Effector memory CD8-positive, alpha-beta T cell (primary cell): ENCODE data around the gene FYB2.

Experiments used
- ATAC-seq: fragments of 150-1000 bp; cut with Tn5 transposase; replicated peaks from 2 replicates; pipeline ENCODE4 v1.10.0; 2021; ENCODE audit warnings: mild to moderate bottlenecking, moderate library complexity
- DNase-seq, 3 experiments: peaks; one replicate each; pipeline ENCODE4 v3.0.0; 2021
- H3K27ac Mint-ChIP-seq, 2 donors: one replicate each; pipeline ENCODE4 v1.8.0; 2022; ENCODE audit warnings: mild to moderate bottlenecking in 2 of 2, mixed read lengths in 2 of 2, moderate library complexity in 2 of 2
- H3K27me3 Mint-ChIP-seq, 2 donors: one replicate each; pipeline ENCODE4 v1.8.0; 2022; ENCODE audit warnings: mixed read lengths in 2 of 2
- H3K36me3 Mint-ChIP-seq: one replicate; pipeline ENCODE4 v1.8.0; 2022; ENCODE audit warnings: mild to moderate bottlenecking, moderate library complexity, mixed read lengths; ENCODE audit not compliant: insufficient read depth
- H3K4me1 Mint-ChIP-seq, 2 donors: one replicate each; pipeline ENCODE4 v1.8.0; 2022; ENCODE audit warnings: low read depth in 2 of 2, mixed read lengths in 2 of 2
- H3K4me3 Mint-ChIP-seq, 2 donors: one replicate each; pipeline ENCODE4 v1.8.0; 2022; ENCODE audit warnings: mild to moderate bottlenecking in 2 of 2, mixed read lengths in 2 of 2, moderate library complexity in 2 of 2
- H3K9me3 Mint-ChIP-seq, 2 donors: one replicate each; pipeline ENCODE4 v1.8.0; 2022; ENCODE audit warnings: mixed read lengths in 2 of 2

The FYB2 gene

DNA sequence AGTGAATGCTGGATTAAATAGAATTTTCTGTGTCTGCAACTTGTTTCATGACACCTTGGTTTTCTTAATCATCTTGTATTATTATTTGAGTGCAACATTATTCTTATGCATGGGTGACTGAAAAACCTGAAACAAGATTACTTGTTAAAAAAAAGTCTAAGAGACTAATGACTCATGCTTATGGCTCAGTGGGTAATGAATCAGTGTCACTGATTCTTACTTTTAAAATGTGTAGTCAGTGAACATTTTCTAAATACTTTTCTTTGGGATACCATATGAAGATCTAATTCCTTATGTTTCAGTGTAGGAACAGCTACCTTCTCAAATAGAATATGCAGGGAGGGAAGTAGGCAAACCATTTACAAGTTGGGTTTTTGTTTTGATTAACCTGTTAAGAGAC is 108.6 kb downstream of the FYB2 start:
- no peak for ATAC-seq
- Mint-ChIP-seq H3K27me3 (peaks cover 13% of the 10 kb centered on the region in 2 donors), H3K36me3 (no peaks in the 10 kb centered on the region), H3K27ac (no peak overlapping the region), H3K4me3 (no peak overlapping the region), H3K9me3 (no peaks in the 10 kb centered on the region), H3K4me1 (no peaks in the 10 kb centered on the region)
- DNase-seq, result no peak

DNA sequence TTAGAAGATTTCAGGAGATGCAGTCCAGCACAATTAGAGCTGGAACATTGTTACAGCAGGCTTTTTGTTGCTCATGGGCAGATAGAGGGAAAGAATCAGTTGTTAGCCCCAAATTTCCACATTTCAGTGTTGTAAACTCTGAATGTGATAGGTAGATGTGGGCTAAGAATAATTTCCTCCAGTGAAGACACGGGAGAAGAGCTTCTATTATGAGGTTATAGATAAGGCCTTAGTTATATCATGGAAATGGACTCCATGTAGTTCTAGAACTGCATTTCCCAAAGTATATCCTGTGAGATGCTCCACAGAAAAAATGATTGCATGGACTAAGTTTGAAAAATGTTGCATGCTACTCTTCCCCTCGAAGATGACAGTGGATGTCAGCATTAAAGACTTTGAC is 109.2 kb downstream of the FYB2 start:
- DNase-seq, result no peak
- ATAC-seq, result no peak
- Mint-ChIP-seq H3K9me3 (no peaks in the 10 kb centered on the region), H3K4me1 (no peaks in the 10 kb centered on the region), H3K4me3 (no peak overlapping the region), H3K27me3 (peaks cover 13% of the 10 kb centered on the region in 2 donors), H3K27ac (no peak overlapping the region), H3K36me3 (no peaks in the 10 kb centered on the region)

DNA sequence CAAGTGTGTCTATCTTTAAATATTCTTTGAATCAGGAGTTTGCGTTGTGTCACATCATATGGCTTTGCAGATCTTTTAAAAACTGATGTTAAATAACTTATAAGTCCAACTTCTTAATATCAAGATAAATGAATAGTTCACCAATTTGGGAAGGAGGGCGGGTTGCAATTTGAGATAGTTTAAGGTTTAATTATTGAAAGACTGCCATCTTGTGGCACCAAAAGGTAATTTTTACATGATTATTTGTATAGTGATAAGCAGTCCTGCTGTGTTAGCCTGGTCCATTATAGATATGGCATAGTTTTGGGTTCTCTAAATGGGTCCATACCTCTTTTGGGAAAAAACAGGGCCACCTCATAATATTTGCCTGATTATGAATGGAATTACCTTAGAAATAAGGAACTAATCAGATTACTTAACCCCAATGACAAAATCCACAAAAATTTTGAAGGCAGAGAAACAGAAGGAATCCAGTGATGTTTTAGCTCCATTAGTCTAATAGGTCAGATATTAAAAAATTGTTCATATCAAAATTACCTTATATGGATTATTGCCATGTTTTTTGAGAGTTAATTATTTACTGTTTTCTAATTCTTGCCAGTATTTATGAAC is 109.8 kb downstream of the FYB2 start:
- DNase-seq (peak in 1 of 3 experiments; percentile 0), ATAC-seq (peak; percentile 33)
- H3K4me3 Mint-ChIP-seq, result no peak overlapping the region
- H3K27me3 Mint-ChIP-seq, result peaks cover 13% of the 10 kb centered on the region in 2 donors
- no peak overlapping the region for H3K27ac Mint-ChIP-seq
- no peaks in the 10 kb centered on the region for H3K4me1 Mint-ChIP-seq
- no peaks in the 10 kb centered on the region for H3K9me3 Mint-ChIP-seq
- no peaks in the 10 kb centered on the region for H3K36me3 Mint-ChIP-seq

DNA sequence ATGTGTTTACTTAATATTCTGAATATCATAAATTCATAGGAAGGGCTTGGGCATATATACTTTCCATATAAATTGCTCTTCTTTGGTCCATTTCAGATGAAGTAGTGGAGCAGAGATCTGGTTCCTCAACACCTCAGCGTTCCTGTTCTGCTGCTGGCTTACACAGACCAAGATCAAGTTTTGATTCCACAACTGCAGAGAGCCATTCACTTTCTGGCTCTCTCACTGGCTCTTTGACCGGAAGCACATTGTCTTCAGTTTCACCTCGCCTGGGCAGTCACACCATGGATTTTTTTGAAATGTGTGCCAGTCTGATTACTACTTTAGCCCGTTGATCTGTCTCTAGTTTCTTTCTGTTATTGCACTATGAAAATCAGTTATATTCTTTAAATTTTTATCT is 111.8 kb downstream of the FYB2 start:
- no peak overlapping the region for H3K27ac Mint-ChIP-seq
- H3K4me1 Mint-ChIP-seq, result no peaks in the 10 kb centered on the region
- ATAC-seq (no peak), DNase-seq (no peak)
- no peaks in the 10 kb centered on the region for H3K36me3 Mint-ChIP-seq
- no peaks in the 10 kb centered on the region for H3K9me3 Mint-ChIP-seq
- H3K4me3 Mint-ChIP-seq, result no peak overlapping the region
- peaks cover 13% of the 10 kb centered on the region in 2 donors for H3K27me3 Mint-ChIP-seq

DNA sequence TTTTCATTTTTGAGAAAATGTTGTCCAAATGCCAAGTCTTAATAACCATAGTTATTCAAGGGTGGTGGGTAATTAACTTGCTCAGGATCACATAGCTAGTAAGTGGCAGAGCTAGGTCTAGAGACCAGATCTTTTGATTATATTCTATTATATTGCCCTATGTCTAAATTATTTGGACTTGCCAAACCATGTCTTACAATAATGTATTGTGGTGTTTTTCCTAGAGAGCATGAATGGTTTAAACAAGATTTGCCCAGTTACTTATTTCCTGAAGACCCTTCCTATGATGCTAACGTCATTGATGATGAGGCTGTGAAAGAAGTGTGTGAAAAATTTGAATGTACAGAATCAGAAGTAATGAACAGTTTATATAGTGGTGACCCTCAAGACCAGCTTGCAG is 115.5 kb downstream of the FYB2 start:
- no peak overlapping the region for H3K27ac Mint-ChIP-seq
- H3K4me1 Mint-ChIP-seq, result no peaks in the 10 kb centered on the region
- peaks cover 13 to 19% of the 10 kb centered on the region in 2 donors for H3K27me3 Mint-ChIP-seq
- no peak overlapping the region for H3K4me3 Mint-ChIP-seq
- DNase-seq (no peak), ATAC-seq (no peak)
- H3K9me3 Mint-ChIP-seq, result no peaks in the 10 kb centered on the region
- H3K36me3 Mint-ChIP-seq, result no peaks in the 10 kb centered on the region

DNA sequence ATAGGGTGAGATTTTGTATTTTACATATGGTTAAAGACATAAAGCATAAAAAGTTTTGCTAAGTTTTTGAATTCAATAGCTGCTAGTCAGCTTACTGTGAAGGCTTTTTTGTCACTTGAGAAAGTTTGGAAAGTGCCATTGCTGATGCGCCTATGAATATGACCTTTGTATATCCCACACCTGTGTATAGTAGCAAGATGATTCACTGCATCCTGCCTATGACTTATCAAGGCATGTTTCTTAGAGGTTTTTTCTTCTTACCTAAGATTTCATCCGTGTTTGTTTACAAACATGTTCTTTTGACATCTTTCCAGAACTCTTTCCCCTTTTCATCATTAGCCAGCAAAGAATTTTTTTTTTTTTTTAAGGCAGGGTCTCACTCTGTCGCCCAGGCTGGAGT is 122.5 kb downstream of the FYB2 start:
- no peaks in the 10 kb centered on the region for H3K9me3 Mint-ChIP-seq
- H3K4me1 Mint-ChIP-seq, result no peaks in the 10 kb centered on the region
- H3K27ac Mint-ChIP-seq, result no peak overlapping the region
- H3K4me3 Mint-ChIP-seq, result no peak overlapping the region
- no peak for DNase-seq
- ATAC-seq, result no peak
- H3K27me3 Mint-ChIP-seq, result peaks cover 0 to 7% of the 10 kb centered on the region in 2 donors
- H3K36me3 Mint-ChIP-seq, result no peaks in the 10 kb centered on the region

DNA sequence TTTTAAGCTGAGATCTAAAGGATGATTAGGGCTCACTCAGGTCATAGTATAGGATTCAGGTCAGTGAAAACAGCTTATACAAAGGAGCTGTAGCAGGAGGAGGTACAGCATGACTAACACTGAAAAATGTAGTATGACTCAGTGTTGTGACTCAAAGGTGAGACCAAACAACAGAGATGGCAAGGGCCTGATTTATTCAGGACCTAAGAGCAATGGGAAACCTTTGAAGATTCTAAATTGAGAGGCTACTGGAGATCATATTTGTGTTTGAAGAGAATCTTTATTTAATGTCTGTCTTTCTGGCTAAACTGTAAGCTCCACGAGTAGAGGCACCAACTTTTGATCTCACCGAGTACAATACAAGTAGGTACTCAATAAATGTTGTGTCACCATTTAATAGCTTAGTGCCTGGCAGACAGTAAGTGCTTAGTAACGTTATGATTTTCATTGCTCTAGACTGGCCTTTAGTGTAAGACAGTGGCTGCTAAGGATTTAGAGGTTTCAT is 130.6 kb downstream of the FYB2 start:
- H3K4me1 Mint-ChIP-seq, result no peaks in the 10 kb centered on the region
- DNase-seq (no peak), ATAC-seq (no peak)
- H3K36me3 Mint-ChIP-seq, result no peaks in the 10 kb centered on the region
- H3K27ac Mint-ChIP-seq, result no peak overlapping the region
- no peaks in the 10 kb centered on the region for H3K9me3 Mint-ChIP-seq
- no peak overlapping the region for H3K4me3 Mint-ChIP-seq
- H3K27me3 Mint-ChIP-seq, result no peaks in the 10 kb centered on the region

DNA sequence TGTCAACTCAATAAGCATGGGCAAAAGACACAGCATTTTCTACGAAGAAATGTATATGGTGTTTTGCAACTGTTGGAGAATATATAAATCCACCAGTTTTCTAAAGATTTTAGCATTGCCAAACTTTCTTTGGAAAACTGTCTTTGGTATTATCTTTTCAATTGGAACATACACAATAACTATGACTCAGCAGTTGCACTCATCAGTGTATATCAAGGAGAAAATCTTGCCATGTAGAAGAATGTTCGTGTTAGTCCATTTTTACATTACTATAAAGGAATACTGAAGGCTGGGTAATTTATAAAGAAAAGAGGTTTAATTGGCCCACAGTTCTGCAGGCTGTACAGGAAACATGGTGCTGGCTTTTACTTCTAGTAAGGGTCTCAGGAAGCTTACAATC is 133.0 kb downstream of the FYB2 start:
- no peak overlapping the region for H3K4me3 Mint-ChIP-seq
- H3K27me3 Mint-ChIP-seq, result no peaks in the 10 kb centered on the region
- H3K9me3 Mint-ChIP-seq, result no peaks in the 10 kb centered on the region
- H3K27ac Mint-ChIP-seq, result no peak overlapping the region
- H3K36me3 Mint-ChIP-seq, result no peaks in the 10 kb centered on the region
- H3K4me1 Mint-ChIP-seq, result no peaks in the 10 kb centered on the region
- DNase-seq (no peak), ATAC-seq (no peak)

DNA sequence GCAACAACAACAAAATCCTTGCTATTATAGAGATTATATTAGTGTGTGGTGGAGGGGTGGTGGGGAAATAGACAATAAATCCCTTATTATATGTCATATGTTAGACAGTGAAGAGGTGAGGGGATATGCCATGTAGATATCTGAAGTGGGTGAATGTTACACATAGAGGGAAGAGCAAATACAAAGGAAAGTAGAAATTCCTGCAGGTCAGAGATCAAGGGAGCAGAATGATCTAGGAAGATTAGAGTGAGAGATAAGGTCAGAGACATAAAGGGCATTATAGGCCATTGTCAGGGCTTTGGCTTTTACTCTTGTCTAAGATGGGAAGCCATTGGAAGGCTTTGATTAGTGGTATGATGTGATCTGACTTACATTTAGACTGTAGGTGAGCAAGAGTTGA is 135.6 kb downstream of the FYB2 start:
- Mint-ChIP-seq H3K9me3 (no peaks in the 10 kb centered on the region), H3K27ac (no peak overlapping the region), H3K36me3 (no peaks in the 10 kb centered on the region), H3K4me3 (no peak overlapping the region), H3K27me3 (no peaks in the 10 kb centered on the region), H3K4me1 (no peaks in the 10 kb centered on the region)
- DNase-seq (no peak), ATAC-seq (no peak)

DNA sequence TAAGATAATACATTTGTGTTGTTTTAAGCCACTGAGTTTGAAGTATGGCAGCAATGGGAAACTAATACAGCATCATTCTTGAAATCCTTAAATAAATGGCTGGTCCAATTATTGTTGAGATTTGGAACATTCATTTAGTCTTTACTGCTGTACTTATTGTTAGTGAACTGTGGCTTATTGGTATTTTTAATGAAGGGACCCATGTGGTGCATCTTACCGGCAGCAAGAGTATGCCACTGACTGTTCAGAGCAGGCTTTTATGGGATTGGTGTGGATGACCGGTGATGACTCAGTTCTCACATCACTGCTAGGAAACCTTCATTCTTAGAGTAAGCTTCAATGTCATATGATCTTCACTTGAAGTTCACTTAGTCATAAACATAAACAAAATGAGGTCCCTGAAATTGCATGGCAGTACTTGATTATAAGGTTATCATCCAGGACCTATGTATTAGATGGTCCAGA is 142.6 kb downstream of the FYB2 start:
- ATAC-seq (no peak), DNase-seq (no peak)
- H3K4me3 Mint-ChIP-seq, result no peak overlapping the region
- H3K27me3 Mint-ChIP-seq, result no peaks in the 10 kb centered on the region
- H3K27ac Mint-ChIP-seq, result no peak overlapping the region
- H3K36me3 Mint-ChIP-seq, result no peaks in the 10 kb centered on the region
- peaks cover 0 to 2% of the 10 kb centered on the region in 2 donors for H3K9me3 Mint-ChIP-seq
- H3K4me1 Mint-ChIP-seq, result no peaks in the 10 kb centered on the region

DNA sequence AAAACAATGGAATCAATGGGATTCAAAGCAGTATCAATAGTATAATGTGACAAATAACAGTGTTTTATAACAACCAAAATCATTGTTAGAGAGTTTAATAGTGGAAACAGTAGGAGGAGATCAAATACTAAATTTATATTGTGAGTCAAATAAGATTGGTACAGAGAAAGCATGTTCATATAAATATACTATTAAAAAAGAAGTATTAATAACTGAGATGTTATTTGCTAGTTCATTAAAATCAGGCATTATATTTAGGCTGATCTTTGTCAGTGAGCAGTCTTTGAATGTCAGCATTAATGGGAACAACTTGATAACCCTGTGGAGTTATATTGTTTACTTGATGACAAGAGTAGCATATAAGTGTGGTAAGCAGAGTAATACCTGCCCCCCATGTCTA is 143.4 kb downstream of the FYB2 start:
- ATAC-seq, result no peak
- no peak overlapping the region for H3K27ac Mint-ChIP-seq
- no peaks in the 10 kb centered on the region for H3K36me3 Mint-ChIP-seq
- peaks cover 0 to 2% of the 10 kb centered on the region in 2 donors for H3K9me3 Mint-ChIP-seq
- no peaks in the 10 kb centered on the region for H3K4me1 Mint-ChIP-seq
- DNase-seq, result no peak
- no peaks in the 10 kb centered on the region for H3K27me3 Mint-ChIP-seq
- H3K4me3 Mint-ChIP-seq, result no peak overlapping the region

DNA sequence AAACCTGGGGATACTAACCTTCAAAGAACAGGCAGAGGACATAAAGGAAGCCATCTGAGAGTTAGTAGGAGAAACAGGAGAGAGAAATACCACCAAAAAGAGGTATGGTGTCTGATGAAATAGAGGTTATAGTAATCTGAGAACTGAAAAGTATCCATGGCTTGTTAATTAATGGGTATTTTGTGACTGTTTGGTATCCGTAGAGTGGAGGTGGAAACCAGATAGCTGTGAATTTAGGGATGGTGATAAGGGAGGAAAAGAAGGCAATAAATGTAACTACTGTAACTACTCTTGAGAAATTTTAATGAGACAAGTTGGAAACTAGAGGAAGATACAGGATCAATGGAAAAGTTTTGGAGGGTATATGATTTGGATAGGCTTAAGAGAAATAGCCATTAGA is 146.6 kb downstream of the FYB2 start:
- H3K27ac Mint-ChIP-seq, result no peak overlapping the region
- H3K4me1 Mint-ChIP-seq, result no peaks in the 10 kb centered on the region
- ATAC-seq (no peak), DNase-seq (no peak)
- H3K9me3 Mint-ChIP-seq, result peaks cover 0 to 2% of the 10 kb centered on the region in 2 donors
- no peaks in the 10 kb centered on the region for H3K36me3 Mint-ChIP-seq
- no peaks in the 10 kb centered on the region for H3K27me3 Mint-ChIP-seq
- no peak overlapping the region for H3K4me3 Mint-ChIP-seq

DNA sequence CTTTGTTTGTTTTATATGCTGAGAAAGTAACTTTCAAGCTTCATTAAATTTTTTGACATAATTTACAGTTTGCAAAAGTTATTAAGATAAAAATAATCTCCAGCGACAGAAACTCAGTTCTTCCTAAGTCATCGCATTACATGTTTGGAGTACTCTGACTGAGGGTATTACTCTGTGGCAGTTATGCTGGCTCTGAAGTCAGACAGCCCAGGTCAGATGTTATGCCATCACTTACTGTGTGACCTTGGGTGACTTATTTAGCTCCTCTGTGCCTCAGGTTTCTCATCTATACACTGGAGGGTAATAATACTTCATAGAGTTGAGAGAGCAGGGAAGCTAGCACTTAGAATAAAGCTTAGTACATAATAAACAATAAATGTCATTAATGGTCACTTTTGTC is 147.7 kb downstream of the FYB2 start:
- Mint-ChIP-seq H3K27me3 (no peaks in the 10 kb centered on the region), H3K9me3 (peaks cover 0 to 2% of the 10 kb centered on the region in 2 donors), H3K4me3 (no peak overlapping the region), H3K36me3 (no peaks in the 10 kb centered on the region), H3K4me1 (no peaks in the 10 kb centered on the region), H3K27ac (no peak overlapping the region)
- DNase-seq (no peak), ATAC-seq (no peak)

DNA sequence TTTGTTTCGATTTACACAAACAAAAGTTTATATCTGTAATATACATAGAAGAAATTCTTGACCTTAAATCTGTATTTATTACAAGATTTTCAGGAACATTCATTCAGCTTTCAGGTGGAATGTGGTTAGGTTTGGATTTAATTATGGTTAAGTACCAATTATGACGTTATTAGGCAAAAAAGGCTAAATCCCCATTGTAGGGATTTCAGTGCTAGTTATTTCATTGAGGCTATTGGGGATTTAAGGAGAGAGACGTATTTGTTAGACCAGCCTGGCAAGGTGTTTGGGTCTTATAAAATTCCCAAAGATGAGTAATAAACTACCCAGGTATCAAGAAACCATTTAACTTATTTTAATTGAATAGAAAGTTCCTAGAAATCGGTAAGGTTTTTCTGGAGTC is 148.1 kb downstream of the FYB2 start:
- ATAC-seq, result no peak
- Mint-ChIP-seq H3K4me1 (no peaks in the 10 kb centered on the region), H3K9me3 (peaks cover 0 to under 1% of the 10 kb centered on the region in 2 donors), H3K36me3 (no peaks in the 10 kb centered on the region), H3K27ac (no peak overlapping the region), H3K27me3 (peaks cover 0 to 4% of the 10 kb centered on the region in 2 donors), H3K4me3 (no peak overlapping the region)
- no peak for DNase-seq
